SK-N-MC (cell line): ENCODE results near the gene EIF2D.

Source experiments
- EZH2 ChIP-seq: fragments of 200-600 bp; sonication (generic); IDR thresholded peaks from one replicate; pipeline ENCODE4 v1.6.1; 2017; ENCODE audit warnings: antibody characterized with exemption
- POLR2AphosphoS5 ChIP-seq: IDR thresholded peaks from 2 replicates; pipeline ENCODE4 v1.6.1; 2012; ENCODE audit warnings: mild to moderate bottlenecking, low read depth, low read length, borderline replicate concordance

DNA sequence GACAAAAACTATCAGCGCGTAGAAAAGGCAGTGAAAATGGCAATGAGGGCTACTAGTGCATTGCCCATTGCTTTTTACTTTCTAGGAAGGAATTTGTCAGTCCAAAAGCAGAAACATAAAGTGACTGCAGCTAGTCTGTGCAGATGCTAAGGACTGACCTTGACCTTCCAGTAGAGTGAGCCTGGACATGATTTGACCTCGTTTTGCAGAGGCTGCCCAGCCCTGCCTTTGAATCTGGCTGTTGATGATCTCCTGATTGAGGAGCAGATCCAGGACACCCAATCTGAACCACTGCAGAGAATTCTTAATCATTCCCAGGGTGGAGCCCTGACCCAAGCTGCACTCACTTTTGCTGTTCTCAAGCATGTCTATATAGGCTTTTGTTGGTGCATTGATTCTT is 44.7 kb upstream of the EIF2D start:
- TF ChIP-seq POLR2AphosphoS5 (no peak), EZH2 (no peak)
